ENCODE measurements around the gene C6orf118.

C6orf118 gene

DNA sequence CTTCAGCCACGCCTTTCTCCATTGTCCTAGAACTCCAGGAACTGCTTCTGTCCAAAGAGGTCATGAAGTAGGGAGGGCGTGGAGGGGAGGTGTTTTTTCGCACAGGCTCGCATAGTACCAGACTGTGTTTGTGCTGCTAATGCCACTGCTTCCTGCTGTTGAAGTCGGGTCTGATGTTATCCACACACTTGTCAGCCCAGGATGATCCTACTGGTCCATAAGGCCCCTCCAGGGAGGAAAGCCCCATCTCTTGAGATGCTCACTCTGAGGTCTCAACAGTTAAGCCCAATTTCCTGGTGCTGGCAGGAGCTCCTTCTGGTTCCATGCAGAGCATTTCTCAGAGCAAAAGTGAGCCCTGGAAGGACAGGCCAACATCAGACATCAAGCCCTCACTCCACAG lies 65.6 kb downstream of the C6orf118 start:
- no peak for DNase-seq

- no peak for DNase-seq
Measured at GRCh38 chr6:165236326-165236725, 73.1 kb downstream of the C6orf118 start.

DNA sequence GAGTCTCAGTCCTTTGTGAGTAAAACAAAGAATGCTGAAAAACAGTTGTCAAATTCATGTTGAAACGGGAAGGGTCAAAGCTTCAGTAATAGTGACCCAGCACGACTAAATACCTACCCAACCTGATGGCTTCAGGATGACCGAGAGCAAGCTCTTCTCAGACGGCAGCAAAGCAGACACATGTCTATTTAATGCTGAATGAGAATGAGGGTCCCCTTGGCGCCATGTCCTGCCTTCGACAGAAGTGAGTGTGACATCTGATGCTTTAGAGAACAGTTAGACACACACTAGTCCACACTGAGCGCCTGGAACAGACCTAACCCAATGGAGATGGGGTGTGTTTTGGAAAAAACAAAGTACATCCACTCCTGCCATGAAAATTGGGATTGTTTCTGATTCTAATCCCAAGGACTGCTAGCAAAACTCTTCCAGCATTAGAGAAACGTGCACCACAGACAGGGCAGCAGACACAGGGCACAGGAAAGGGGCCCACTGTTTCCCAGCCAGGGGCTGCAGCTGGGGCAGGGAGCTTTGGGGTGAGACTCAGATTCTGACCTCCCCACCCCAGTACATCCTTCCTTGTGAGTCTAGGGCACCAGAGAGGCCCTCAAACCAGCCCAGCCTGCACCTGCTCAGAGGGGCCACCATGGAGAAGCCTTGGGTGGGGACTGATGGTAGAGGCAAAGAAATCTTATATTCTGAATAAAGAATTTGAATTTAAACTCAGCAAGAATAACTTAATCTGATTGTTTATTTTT lies 76.5 kb downstream of the C6orf118 start:
- no peak for DNase-seq

DNA sequence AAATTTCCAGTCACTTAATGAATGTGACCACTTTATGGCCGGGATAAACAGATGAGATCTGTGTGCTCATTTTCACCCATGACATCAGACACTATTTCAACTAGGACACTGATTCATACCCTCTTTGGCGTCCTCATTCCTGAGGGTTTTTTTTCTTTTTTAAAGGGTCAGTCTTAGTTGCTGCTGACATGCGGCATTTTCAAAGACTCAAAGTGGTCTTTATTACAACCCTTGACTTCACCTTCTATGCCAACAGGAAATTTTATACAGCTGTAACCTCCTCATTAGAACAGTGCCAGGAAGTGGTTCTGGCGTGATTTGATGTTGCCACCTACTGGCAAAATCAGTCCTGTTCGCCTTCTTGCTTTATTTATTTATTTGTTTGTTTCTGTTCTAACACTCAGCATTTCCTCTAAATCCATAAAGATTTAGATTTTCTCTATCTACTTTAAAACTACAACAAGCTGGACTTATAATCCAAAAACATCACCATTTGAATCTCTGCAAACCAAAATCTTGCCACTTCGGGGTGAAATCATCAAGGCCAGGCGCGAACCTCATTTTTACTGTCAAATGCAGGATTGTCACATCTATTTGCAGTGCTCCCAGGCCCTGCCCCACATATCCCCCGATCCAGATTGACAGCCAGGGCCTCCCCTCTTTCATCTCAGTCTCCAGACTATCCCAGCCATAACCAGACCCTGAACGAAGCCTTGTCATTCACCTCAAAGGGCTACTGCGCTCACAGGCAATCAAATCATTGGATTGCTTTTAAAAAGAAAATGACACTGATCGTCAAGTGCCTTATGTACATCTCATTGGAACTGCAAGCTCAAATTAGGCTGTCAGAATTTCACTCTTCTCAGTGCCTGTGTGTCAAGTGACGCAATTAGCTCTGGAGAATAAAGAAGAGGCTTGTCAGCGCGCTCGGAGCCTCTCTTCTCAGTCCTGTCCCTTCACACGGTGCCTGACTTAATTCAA lies 77.5 kb downstream of the C6orf118 start:
- DNase-seq = no peak

- no peak for DNase-seq
Measured at GRCh38 chr6:165231177-165231576, 78.2 kb downstream of the C6orf118 start.
